ENCODE results near the gene C11orf98.

DNA sequence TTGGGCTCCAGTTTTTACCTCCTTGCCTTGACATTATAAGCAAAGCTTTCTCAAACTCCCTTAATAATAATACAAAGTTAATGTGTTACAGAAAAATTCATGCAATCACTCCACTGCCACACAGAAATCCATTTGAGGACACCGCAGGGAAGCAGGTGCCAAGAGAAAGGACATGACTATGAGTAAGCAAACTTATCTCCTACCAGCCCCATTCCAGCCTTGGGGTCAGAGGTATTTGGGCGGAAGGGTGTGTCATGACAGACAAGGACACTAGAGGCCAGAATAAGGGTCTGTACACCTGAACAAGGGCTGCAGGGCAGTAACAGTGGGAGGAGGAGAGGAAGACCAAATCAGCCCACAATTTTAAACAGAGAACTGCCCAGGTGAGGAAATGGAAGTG lies 48.3 kb upstream of the C11orf98 start:
- TF ChIP-seq, protein P1, sequence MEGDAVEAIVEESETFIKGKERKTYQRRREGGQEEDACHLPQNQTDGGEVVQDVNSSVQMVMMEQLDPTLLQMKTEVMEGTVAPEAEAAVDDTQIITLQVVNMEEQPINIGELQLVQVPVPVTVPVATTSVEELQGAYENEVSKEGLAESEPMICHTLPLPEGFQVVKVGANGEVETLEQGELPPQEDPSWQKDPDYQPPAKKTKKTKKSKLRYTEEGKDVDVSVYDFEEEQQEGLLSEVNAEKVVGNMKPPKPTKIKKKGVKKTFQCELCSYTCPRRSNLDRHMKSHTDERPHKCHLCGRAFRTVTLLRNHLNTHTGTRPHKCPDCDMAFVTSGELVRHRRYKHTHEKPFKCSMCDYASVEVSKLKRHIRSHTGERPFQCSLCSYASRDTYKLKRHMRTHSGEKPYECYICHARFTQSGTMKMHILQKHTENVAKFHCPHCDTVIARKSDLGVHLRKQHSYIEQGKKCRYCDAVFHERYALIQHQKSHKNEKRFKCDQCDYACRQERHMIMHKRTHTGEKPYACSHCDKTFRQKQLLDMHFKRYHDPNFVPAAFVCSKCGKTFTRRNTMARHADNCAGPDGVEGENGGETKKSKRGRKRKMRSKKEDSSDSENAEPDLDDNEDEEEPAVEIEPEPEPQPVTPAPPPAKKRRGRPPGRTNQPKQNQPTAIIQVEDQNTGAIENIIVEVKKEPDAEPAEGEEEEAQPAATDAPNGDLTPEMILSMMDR (conservative IDR thresholded peaks at IDR 0.05; ENCODE audit: low read depth, low read length) = no peak
- no peak for TF ChIP-seq EZH2 (IDR thresholded peaks at IDR 0.05; ENCODE audit: borderline replicate concordance, low read depth, low read length, poor library complexity, severe bottlenecking)
